Measurements from ENCODE around the gene EIF4EBP2.

DNA sequence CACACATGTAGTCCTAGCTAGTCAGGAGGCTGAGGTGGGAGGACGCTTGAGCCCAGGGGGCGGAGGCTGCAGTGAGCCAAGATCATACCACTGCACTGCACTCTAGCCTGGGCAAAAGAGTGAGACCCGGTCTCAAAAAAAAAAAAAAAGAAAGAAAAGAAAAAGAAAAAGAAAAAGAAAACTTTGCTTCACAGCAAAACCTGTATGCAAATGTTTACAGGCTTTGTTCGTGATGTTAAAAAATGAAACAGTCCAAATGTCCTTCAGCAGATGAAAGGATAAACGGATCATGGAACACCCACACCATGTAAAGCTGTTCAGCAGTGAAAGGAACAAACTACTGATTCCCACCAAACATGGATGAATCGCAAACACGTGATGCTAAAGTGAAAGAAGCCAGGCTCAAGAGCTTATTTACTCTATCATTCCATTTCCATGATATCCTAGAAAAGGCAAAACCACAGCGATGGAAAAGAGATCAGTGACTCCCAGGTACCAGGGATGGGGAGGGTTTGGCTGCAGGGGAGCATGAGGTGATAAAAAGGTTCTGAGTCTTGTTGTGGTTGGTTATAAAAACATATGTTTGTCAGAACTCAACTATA lies 36.6 kb upstream of the EIF4EBP2 start:
- TF ChIP-seq EP300 (IDR thresholded peaks at IDR 0.05): no peak
- no peak for TF ChIP-seq CTCF (IDR thresholded peaks at IDR 0.05)

All from tibial nerve (tissue), 4 donors.